Panc1 (cell line): Measurements from ENCODE around the gene PAFAH1B2. TPM values are rescaled to one million over a fixed set of nuclear protein-coding genes. Genes with fewer than 3 reads are reported as not detected.
"Not testable (repeated sequence)": the region's sequence is repeated elsewhere in the genome, so short reads cannot be mapped to it uniquely, and the experiment has no call there.

Experiments used
- ATAC-seq: fragments of 200-7000 bp; cut with Tn5 transposase; 2 replicates; pipeline ENCODE4 v1.9.1; 2020; ENCODE audit warnings: mild to moderate bottlenecking, moderate library complexity
- BruUV-seq: library from RNA; stranded (reverse); fragments of 400-500 nt; replicated peaks from 2 replicates; lab custom pipeline; 2021; lab: Mats Ljungman, UMichigan
- CTCF ChIA-PET: fragments of 300-600 bp; sonication (Branson Sonifier 250); formaldehyde crosslinking; loops from one replicate; lab custom pipeline; 2022; ENCODE audit warnings: antibody characterized with exemption; lab: Charles Lee
- POLR2A ChIA-PET: fragments of 300-600 bp; sonication (Branson Sonifier 250); formaldehyde crosslinking; loops from one replicate; lab custom pipeline; 2022; ENCODE audit warnings: antibody characterized with exemption; lab: Charles Lee
- DNase-seq: peaks from one replicate; pipeline ENCODE4 v3.0.0-alpha.2; 2010; ENCODE audit warnings: low read depth, low spot score
- H3K27ac ChIP-seq: 2 replicates; pipeline ENCODE4 v1.5.1; 2011; ENCODE audit warnings: mild to moderate bottlenecking, low read length, inconsistent platforms
- H3K27me3 ChIP-seq: fragments of 200-500 bp; sonication (Bioruptor generic); 2 replicates; pipeline ENCODE4 v1.6.0; 2014; ENCODE audit warnings: low read length, inconsistent platforms; ENCODE audit not compliant: control insufficient read depth, insufficient read depth
- H3K36me3 ChIP-seq: fragments of 200-500 bp; sonication (Bioruptor generic); 2 replicates; pipeline ENCODE4 v1.5.1; 2014; ENCODE audit warnings: inconsistent platforms, mild to moderate bottlenecking, low read length, moderate library complexity; ENCODE audit not compliant: control insufficient read depth, insufficient read depth
- H3K4me1 ChIP-seq: 2 replicates; pipeline ENCODE4 v1.5.1; 2011; ENCODE audit warnings: inconsistent platforms, mild to moderate bottlenecking, low read length, moderate library complexity; ENCODE audit not compliant: control insufficient read depth, insufficient read depth
- H3K4me3 ChIP-seq, 2 experiments: 2 replicates each; pipeline ENCODE4 v1.5.1; 2011 to 2012; ENCODE audit warnings: low read depth in 2 of 2, low read length in 2 of 2, mild to moderate bottlenecking in 2 of 2, inconsistent platforms in 1 of 2, moderate library complexity in 1 of 2
- H3K9me3 ChIP-seq: fragments of 200-500 bp; sonication (Bioruptor generic); 2 replicates; pipeline ENCODE4 v1.5.1; 2014; ENCODE audit warnings: low read depth, mild to moderate bottlenecking, inconsistent platforms, low read length, moderate library complexity; ENCODE audit not compliant: control insufficient read depth, insufficient read depth
- POLR2AphosphoS5 ChIP-seq: IDR thresholded peaks from 2 replicates; pipeline ENCODE4 v1.6.1; 2012; ENCODE audit warnings: mild to moderate bottlenecking, low read depth, low read length, moderate library complexity
- SIN3A ChIP-seq: IDR thresholded peaks from 2 replicates; pipeline ENCODE4 v1.6.1; 2012; ENCODE audit warnings: low read depth, mild to moderate bottlenecking, low read length, moderate library complexity, borderline replicate concordance; ENCODE audit not compliant: insufficient read depth
- TCF7L2 ChIP-seq: IDR thresholded peaks from 2 replicates; pipeline ENCODE4 v1.6.1; 2011; ENCODE audit warnings: mild to moderate bottlenecking, low read depth, low read length, inconsistent platforms
- in situ Hi-C: cut with HindIII; loops from 2 replicates; pipeline ENCODE4 v1.10.0; 2016; ENCODE audit warnings: low sequenced_read_pairs, low pct_unique_long_range_greater_than_20kb
- intact Hi-C: fragments of 100-400 bp; cut with micrococcal nuclease; formaldehyde crosslinking; loops from one replicate; pipeline ENCODE4 v1.10.0; 2022; ENCODE audit not compliant: unreplicated experiment
- total RNA-seq: library from RNA; stranded (reverse); gene quantifications from one replicate; pipeline ENCODE4 v1.2.1, GENCODE V29; 2021; ENCODE audit not compliant: unreplicated experiment
- TF ChIP-seq, protein P1 (sequence below), 2 experiments: IDR thresholded peaks; 2 replicates each; pipeline ENCODE4 v1.6.1; 2011 to 2012; ENCODE audit warnings: low read depth in 2 of 2, control low read depth in 1 of 2, low read length in 1 of 2, mild to moderate bottlenecking in 1 of 2, moderate library complexity in 1 of 2; ENCODE audit not compliant: insufficient read depth in 1 of 2
- TF ChIP-seq, protein P2 (sequence below): fragments of 450-650 bp; IDR thresholded peaks from 2 replicates; pipeline ENCODE4 v1.5.1; 2017; ENCODE audit warnings: mild to moderate bottlenecking

Gene PAFAH1B2
- total RNA-seq, 1 experiment from 2014 or later, result 179 TPM

DNA sequence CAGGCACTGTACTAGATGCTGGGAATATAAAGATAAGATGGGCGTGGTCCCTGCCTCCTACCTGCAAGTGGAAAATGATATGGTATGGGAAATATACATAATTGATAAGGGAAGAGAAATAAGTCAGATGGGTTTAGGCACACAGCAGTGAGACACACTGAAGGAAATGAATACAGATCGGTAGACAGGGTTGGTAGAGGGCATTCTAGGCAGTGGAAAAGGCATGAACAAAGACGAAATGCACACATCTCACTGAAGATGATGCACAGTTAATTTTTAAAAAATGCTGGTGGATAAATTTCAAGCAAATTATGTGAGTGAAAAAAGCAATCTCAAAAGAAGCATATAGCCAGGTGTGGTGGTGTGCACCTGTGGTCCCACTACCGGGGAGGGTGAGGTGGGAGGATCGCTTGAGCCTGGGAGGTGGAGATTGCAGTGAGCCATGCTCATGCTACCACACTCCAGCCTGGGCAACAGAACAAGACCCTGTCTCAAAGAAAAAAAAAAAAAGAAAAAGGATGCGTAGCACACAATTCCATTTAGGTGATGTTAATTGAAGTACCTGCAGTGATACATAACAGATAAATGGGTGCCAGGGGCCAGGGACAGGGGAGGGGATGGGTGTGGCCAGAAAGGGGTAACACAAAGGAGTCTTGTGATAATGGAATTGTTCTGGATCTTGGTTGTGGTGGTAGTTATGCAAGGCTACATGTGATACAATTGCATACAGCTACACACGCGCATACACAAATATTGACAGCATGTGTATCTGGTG is 65.5 kb downstream of the PAFAH1B2 start:
- BruUV-seq, CTCF ChIA-PET: not testable (repeated sequence)

DNA sequence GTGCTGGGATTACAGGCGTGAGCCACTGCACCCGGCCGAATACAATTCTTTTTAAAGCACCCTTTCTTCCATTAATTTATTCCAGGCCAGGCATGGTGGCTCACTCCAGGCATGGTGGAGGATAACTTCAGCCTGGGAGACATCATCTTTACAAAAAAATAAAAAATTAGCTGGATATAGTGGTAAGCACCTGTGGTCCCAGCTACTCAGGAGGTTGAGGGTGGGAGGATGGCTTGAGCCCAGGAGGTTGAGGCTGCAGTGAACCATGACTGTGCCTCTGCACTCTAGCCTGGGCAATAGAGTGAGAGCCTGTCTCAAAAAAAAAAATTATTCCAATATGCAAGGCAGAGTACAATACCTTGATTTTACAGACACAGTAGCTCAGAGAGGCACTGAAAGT is 66.5 kb downstream of the PAFAH1B2 start:
- in situ Hi-C loops (no loop called here), intact Hi-C loops (no loop called here)
- BruUV-seq, result no TSS peak
- Histone ChIP-seq H3K36me3 (no peaks in the 10 kb centered on the region), H3K4me1 (no peaks in the 10 kb centered on the region), H3K4me3 (no peak overlapping the region), H3K27me3 (no peaks in the 10 kb centered on the region), H3K9me3 (no peaks in the 10 kb centered on the region), H3K27ac (no peak overlapping the region)
- ATAC-seq, result no peak
- ChIA-PET POLR2A (no interaction called here), CTCF (interaction anchor here (0.7 kb wide), 1 partner anchor 269 kb away, joined by 3 read pairs; no protein-coding TSS in a partner anchor)
- no peak for DNase-seq
- TF ChIP-seq, protein P1, sequence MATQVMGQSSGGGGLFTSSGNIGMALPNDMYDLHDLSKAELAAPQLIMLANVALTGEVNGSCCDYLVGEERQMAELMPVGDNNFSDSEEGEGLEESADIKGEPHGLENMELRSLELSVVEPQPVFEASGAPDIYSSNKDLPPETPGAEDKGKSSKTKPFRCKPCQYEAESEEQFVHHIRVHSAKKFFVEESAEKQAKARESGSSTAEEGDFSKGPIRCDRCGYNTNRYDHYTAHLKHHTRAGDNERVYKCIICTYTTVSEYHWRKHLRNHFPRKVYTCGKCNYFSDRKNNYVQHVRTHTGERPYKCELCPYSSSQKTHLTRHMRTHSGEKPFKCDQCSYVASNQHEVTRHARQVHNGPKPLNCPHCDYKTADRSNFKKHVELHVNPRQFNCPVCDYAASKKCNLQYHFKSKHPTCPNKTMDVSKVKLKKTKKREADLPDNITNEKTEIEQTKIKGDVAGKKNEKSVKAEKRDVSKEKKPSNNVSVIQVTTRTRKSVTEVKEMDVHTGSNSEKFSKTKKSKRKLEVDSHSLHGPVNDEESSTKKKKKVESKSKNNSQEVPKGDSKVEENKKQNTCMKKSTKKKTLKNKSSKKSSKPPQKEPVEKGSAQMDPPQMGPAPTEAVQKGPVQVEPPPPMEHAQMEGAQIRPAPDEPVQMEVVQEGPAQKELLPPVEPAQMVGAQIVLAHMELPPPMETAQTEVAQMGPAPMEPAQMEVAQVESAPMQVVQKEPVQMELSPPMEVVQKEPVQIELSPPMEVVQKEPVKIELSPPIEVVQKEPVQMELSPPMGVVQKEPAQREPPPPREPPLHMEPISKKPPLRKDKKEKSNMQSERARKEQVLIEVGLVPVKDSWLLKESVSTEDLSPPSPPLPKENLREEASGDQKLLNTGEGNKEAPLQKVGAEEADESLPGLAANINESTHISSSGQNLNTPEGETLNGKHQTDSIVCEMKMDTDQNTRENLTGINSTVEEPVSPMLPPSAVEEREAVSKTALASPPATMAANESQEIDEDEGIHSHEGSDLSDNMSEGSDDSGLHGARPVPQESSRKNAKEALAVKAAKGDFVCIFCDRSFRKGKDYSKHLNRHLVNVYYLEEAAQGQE (IDR thresholded peaks at IDR 0.05; ENCODE audit: insufficient read depth in 1 of 2, low read depth in 2 of 2, low read length in 1 of 2), result no peak
- TF ChIP-seq SIN3A (no peak), TCF7L2 (no peak), POLR2AphosphoS5 (no peak)
- TF ChIP-seq, protein P2, sequence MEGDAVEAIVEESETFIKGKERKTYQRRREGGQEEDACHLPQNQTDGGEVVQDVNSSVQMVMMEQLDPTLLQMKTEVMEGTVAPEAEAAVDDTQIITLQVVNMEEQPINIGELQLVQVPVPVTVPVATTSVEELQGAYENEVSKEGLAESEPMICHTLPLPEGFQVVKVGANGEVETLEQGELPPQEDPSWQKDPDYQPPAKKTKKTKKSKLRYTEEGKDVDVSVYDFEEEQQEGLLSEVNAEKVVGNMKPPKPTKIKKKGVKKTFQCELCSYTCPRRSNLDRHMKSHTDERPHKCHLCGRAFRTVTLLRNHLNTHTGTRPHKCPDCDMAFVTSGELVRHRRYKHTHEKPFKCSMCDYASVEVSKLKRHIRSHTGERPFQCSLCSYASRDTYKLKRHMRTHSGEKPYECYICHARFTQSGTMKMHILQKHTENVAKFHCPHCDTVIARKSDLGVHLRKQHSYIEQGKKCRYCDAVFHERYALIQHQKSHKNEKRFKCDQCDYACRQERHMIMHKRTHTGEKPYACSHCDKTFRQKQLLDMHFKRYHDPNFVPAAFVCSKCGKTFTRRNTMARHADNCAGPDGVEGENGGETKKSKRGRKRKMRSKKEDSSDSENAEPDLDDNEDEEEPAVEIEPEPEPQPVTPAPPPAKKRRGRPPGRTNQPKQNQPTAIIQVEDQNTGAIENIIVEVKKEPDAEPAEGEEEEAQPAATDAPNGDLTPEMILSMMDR, result no peak

More for the DNA sequence above, 65.5 kb downstream of the PAFAH1B2 start:
- H3K27ac ChIP-seq, ATAC-seq, POLR2A ChIA-PET, H3K4me1 ChIP-seq, H3K4me3 ChIP-seq, H3K9me3 ChIP-seq, intact Hi-C loops, DNase-seq, H3K36me3 ChIP-seq, H3K27me3 ChIP-seq, in situ Hi-C loops: not testable (repeated sequence)

DNA sequence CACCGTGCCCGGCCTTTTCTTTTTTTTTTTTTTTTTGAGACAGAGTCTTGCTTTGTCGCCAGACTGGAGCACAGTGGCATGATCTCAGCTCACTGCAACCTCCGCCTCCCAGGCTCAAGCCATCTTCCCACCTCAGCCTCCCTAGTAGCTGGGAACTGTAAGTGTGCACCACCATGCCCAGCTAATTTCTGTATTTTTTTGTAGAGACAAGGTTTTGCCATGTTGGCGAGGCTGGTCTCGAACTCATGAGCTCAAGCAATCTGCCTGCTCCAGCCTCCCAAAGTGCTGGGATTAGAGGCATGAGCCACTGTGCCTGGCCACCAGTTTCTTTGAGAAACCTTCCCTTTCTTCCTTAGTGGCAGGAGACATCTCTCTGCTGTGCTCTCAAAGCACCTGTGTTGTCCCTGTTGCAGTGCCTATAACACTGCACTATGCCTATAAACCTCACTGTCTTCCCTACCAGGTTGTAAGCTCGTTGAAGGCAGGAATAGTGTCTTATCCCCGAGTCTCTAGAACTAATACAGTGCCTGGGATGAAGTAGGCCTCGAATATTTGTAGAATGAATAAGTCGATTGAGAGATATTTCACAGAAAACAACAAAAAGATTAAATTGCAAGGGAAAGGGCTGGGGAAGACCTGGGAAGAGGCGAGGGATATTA is 68.7 kb downstream of the PAFAH1B2 start:
- TF ChIP-seq, protein P1 (IDR thresholded peaks at IDR 0.05; ENCODE audit: insufficient read depth in 1 of 2, low read depth in 2 of 2, low read length in 1 of 2), result no peak
- TF ChIP-seq TCF7L2 (no peak), POLR2AphosphoS5 (no peak), SIN3A (no peak)
- TF ChIP-seq, protein P2, result no peak
- in situ Hi-C loops (no loop called here), intact Hi-C loops (no loop called here)
- no peaks in the 10 kb centered on the region for H3K36me3 ChIP-seq
- POLR2A ChIA-PET, result no interaction called here
- no peak for DNase-seq
- no peak overlapping the region for H3K27ac ChIP-seq
- CTCF ChIA-PET, result no interaction called here
- no peaks in the 10 kb centered on the region for H3K4me1 ChIP-seq
- ATAC-seq, result no peak
- BruUV-seq, result no TSS peak
- no peak overlapping the region for H3K4me3 ChIP-seq
- H3K9me3 ChIP-seq, result no peaks in the 10 kb centered on the region
- no peaks in the 10 kb centered on the region for H3K27me3 ChIP-seq
